Coronary artery (tissue), 2 donors: ENCODE results near the gene OPN1SW.

Experiments
- DNase-seq: peaks from one replicate; pipeline ENCODE4 v3.0.0-alpha.2; 2017; ENCODE audit warnings: low spot score
- H3K27ac ChIP-seq, 2 donors: fragments of 200-600 bp; sonication (generic); one replicate each; pipeline ENCODE4 v1.5.1; 2016 to 2019
- H3K4me3 ChIP-seq: fragments of 200-600 bp; sonication (generic); 2 replicates; pipeline ENCODE4 v1.5.1; 2016; ENCODE audit warnings: mild to moderate bottlenecking, moderate library complexity
- TF ChIP-seq, protein P1 (sequence below): fragments of 200-600 bp; sonication (generic); IDR thresholded peaks from one replicate; pipeline ENCODE4 v1.5.1; 2019; ENCODE audit warnings: antibody characterized with exemption

Gene OPN1SW, protein sequence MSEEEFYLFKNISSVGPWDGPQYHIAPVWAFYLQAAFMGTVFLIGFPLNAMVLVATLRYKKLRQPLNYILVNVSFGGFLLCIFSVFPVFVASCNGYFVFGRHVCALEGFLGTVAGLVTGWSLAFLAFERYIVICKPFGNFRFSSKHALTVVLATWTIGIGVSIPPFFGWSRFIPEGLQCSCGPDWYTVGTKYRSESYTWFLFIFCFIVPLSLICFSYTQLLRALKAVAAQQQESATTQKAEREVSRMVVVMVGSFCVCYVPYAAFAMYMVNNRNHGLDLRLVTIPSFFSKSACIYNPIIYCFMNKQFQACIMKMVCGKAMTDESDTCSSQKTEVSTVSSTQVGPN

DNA sequence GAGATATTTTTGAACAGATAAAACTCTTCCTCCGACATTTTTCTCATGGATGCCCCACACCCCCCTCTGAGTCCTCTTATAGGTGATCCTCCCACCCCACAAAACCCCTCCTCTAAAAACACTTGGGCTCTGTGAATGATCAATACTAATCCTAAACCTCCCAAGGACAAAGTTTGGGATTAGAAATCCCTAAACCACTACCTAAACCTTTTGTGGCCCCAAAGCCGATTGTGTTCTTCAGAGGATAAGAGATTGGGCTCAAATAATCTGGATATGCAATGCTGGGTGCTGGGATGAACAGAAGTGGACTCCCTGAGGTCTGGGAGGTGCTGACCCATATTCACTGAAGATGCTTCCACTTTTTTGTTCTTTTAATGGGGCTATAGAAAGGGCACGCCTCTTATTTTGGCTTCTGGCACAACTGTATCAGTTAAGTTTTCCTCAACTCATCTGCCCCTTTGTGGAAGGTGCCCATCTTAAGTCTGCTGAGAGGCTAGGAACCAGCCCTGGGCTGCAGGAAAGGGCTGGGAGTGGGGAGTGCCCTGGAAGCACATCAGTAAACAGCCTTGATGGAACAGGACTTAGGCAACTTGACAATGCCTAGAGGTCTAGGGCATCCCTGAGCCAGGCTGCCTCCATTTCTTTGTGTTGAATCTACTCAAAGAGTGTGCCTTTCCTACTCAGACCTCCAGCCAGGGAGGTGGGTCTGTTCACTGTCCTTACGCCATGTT lies at the start of gene OPN1SW:
TSS of gene OPN1SW (minus strand) at position 51 of the 731 bp plus-strand sequence. CDS start at position 38, 13 bp downstream.
- no peak within 1 kb of the TSS for H3K27ac ChIP-seq
- TF ChIP-seq, protein P1, sequence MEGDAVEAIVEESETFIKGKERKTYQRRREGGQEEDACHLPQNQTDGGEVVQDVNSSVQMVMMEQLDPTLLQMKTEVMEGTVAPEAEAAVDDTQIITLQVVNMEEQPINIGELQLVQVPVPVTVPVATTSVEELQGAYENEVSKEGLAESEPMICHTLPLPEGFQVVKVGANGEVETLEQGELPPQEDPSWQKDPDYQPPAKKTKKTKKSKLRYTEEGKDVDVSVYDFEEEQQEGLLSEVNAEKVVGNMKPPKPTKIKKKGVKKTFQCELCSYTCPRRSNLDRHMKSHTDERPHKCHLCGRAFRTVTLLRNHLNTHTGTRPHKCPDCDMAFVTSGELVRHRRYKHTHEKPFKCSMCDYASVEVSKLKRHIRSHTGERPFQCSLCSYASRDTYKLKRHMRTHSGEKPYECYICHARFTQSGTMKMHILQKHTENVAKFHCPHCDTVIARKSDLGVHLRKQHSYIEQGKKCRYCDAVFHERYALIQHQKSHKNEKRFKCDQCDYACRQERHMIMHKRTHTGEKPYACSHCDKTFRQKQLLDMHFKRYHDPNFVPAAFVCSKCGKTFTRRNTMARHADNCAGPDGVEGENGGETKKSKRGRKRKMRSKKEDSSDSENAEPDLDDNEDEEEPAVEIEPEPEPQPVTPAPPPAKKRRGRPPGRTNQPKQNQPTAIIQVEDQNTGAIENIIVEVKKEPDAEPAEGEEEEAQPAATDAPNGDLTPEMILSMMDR: no peak
- no peak for DNase-seq
- H3K4me3 ChIP-seq: no peak within 1 kb of the TSS

DNA sequence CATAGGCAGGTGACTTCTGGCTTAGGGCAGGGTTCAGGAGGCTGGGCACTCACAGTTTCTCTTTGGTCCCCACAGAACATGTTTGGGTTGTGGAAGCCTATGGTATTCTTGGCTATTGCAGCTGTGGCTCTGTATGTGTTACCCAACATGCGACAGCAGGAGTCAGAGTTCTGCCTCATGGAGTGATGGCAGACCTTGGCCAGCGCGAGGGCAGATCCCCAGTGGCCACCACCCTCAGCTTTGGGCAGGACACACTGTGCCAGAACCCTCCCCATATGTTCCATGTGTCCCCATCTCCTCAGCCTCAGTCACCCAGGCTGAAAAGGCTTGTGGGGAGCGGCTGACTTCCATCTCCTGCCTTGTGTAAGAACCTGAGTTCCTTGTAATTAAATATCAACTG lies 46.1 kb upstream of the OPN1SW start:
- Histone ChIP-seq H3K4me3 (no peak overlapping the region), H3K27ac (no peak overlapping the region)
- no peak for DNase-seq
- TF ChIP-seq, protein P1: no peak

DNA sequence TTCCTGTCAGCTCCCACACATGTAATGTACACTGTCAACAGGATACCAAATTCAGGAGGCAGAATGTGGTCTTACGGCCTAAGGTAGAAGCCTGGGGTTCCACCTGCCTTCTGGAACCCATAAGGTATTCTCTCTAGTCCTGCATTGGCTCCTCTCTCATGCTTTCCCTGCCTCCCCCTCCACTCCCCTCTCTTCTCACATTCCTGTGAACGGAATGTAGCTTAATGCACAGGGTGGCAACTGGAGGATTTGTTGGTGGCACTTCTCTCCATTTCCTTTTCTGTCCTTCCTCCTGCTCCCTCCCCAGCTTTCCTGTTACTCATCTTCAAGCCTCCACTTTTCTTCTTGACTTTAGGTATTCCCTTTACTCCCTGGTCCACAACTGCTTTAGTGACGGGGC lies 43.1 kb upstream of the OPN1SW start:
- no peak for DNase-seq
- no peak overlapping the region for H3K27ac ChIP-seq
- TF ChIP-seq, protein P1: no peak
- H3K4me3 ChIP-seq: no peak overlapping the region

DNA sequence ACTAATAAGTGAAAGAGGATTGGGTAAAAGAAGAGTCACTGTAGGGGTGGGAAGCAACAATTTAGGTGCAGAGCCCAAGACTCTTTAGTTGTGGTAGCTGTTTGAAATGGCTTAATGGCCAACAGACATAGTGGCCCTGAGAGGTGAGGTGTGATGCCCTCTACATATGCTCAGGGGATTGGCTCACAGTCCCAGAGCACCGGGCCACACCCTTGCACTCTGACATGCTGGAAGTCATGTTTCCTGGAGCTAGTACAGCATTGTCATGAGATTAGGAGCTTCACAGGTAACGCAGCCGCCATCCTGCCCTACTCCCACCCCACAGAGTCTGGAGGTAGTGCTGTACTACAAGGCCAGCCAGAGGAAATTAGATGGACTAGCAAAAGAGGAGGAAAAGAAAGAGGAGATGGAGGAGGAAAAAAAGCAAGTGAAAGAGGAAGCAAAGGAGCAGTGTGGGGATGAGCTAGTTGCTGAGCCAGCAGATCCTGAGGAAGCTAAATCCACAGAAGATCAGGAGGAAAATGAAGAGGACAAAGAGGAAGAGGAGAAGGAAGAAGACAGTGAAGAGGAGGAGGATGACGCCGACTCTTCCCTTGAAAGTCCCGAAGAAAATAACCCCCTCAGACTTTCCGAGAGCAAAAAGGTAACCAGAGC lies 39.8 kb upstream of the OPN1SW start:
- no peak for DNase-seq
- Histone ChIP-seq H3K4me3 (no peak overlapping the region), H3K27ac (no peak overlapping the region)
- TF ChIP-seq, protein P1: no peak

DNA sequence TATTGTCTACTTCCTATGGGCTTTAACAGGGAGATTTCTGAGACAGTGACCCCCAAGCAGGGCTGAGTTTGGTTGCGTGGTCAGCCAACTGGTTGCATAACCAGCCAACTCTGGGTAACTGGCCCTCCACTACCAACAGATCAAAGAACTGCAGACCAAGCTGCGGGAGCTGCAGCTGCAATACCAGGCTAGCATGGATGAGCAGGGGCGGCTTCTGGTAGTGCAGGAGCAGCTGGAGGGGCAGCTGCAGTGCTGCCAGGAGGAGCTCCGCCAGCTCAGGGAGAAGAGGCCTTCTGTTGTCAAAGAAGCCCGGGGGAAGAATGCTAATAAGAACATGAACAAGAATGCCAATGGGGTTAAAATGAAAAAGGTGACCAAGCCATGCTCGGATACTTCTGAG lies 38.9 kb upstream of the OPN1SW start:
- no peak overlapping the region for H3K4me3 ChIP-seq
- H3K27ac ChIP-seq: no peak overlapping the region
- TF ChIP-seq, protein P1: no peak
- no peak for DNase-seq

DNA sequence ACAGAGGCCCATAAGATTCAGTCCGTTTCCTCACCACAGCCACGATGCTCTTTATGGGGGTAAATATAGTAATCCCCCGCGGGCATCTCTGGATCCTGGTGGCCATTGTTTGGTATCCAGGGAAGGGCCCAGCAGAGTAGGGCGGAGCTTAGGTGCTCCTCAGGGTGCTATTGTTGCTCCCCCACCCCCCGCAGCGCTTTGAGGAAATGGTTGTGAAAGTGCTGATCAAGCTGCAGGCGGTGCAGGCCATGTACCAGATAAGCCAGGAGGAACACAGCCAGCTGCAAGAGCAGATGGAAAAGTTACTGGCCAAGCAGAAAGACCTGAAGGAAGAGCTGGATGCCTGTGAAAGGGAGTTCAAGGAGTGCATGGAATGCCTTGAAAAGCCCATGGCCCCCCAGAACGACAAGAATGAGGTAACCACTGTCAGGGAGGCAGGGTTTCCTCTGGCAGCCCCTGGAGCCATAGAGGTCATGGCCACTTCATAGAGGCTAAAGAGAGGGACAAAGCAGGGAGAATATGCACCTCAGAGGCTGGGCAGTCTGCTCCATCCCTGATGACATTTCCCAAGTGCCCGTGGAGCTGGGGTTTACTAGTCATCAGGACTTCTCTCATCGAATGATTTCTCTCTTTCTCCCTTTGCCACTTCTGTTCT lies 37.0 kb upstream of the OPN1SW start:
- TF ChIP-seq, protein P1: no peak
- H3K4me3 ChIP-seq: no peak overlapping the region
- H3K27ac ChIP-seq: no peak overlapping the region
- no peak for DNase-seq
